Measurements from ENCODE around the gene SOSTDC1. TPM values are rescaled to one million over a fixed set of nuclear protein-coding genes. Genes with fewer than 3 reads are reported as not detected.

SOSTDC1 gene, protein sequence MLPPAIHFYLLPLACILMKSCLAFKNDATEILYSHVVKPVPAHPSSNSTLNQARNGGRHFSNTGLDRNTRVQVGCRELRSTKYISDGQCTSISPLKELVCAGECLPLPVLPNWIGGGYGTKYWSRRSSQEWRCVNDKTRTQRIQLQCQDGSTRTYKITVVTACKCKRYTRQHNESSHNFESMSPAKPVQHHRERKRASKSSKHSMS
- total RNA-seq, result not detected in 2 replicates

DNA sequence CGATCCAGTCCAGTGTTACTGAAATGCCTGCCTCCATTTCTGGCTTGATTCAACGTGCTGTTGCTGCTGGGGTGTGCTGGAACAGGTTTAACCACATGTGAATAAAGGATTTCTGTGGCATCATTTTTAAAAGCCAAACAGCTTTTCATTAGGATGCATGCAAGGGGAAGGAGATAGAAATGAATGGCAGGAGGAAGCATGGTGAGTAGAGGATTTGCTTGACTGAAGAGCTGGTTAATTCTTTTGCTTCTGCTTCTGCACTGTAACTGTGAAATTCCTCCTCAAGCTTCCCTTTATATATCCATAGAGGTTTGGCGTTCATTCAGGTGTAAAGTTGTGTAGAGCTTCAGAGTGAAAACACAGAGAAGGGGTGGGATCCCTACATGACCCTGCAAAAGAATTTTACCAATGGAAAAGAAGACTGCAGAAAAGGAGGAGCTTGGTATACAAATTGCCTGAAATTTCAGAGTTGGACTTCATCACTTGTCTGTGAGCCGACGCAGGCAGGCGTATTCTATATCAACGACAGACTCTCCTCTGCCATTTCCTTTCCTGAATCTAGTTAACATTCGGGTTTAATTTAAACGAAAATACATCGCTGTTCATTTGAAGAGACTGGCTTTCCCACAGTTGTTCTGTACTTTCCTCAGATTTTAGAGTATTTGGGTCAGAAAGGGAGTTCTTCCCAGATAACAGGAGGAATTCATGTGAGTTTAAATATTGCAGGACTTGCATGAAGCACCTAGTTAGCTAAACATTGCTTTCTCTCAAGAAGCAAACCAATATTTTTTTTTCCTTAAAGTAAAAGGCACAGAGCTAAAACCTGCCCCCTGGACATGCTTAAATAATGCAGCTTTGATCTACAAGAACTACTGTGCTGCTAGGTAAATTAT lies at the start of gene SOSTDC1:
TSS of gene SOSTDC1 (minus strand) at position 270 of the 893 bp plus-strand sequence. CDS start at position 200, 70 bp downstream.
- DNase-seq (ENCODE audit: low read depth) (peak; percentile 45), FAIRE-seq (no peak)
- TF ChIP-seq, protein P1, sequence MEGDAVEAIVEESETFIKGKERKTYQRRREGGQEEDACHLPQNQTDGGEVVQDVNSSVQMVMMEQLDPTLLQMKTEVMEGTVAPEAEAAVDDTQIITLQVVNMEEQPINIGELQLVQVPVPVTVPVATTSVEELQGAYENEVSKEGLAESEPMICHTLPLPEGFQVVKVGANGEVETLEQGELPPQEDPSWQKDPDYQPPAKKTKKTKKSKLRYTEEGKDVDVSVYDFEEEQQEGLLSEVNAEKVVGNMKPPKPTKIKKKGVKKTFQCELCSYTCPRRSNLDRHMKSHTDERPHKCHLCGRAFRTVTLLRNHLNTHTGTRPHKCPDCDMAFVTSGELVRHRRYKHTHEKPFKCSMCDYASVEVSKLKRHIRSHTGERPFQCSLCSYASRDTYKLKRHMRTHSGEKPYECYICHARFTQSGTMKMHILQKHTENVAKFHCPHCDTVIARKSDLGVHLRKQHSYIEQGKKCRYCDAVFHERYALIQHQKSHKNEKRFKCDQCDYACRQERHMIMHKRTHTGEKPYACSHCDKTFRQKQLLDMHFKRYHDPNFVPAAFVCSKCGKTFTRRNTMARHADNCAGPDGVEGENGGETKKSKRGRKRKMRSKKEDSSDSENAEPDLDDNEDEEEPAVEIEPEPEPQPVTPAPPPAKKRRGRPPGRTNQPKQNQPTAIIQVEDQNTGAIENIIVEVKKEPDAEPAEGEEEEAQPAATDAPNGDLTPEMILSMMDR (IDR thresholded peaks at IDR 0.05; ENCODE audit: insufficient read depth, low read length, severe bottlenecking), result no peak

DNA sequence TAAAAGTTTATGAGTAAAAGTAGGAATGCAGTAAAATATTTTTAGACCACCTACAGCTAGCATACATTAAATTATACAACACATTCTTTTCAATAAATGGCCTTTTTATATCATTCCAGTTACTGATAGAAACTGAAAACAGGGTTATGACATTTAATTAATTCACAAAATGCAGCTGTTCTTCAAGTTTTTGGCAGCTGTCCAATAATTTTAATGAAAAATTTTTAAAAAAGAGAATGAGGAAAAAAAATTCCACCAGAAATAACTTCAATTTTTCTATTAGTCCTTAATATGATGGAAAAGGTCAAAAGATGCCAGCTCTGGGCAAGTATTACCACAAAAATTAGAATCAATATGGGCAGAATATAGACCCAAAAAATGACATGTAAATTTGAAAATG lies 49.2 kb upstream of the SOSTDC1 start:
- no peaks in the 10 kb centered on the region for H3K27me3 ChIP-seq (ENCODE audit: control insufficient read depth, insufficient read depth, low read length)
- TF ChIP-seq, protein P1 (IDR thresholded peaks at IDR 0.05; ENCODE audit: insufficient read depth, low read length, severe bottlenecking), result no peak
- no peak for DNase-seq (ENCODE audit: low read depth)
- H3K36me3 ChIP-seq (ENCODE audit: control insufficient read depth, insufficient read depth, low read length), result no peaks in the 10 kb centered on the region
- no peak overlapping the region for H3K4me3 ChIP-seq (ENCODE audit: low read depth, low read length)
- no peak for FAIRE-seq

More for the DNA sequence above, at the start of gene SOSTDC1:
- H3K36me3 ChIP-seq (ENCODE audit: control insufficient read depth, insufficient read depth, low read length), result no peaks in the 10 kb centered on the region
- H3K4me3 ChIP-seq (ENCODE audit: low read depth, low read length), result no peak within 1 kb of the TSS
- peaks cover 8% of the 10 kb centered on the region for H3K27me3 ChIP-seq (ENCODE audit: control insufficient read depth, insufficient read depth, low read length)

DNA sequence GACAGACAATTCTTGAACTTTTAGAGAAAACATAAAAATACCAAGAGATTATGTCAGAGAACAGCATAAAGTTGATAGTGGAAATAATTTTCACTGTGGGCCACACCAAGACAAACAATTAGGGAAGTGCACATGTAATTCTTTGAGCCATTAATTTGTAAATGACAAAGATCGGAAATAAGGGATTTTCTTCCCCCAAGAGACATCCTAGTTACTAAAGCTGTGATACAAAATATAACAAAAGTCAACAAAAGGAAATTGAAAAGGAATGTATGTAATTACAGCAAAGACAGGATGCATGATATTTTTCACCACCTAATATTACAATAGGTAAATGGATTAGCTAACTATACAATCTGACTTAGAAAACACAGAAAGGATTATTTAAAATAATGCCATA lies 48.7 kb upstream of the SOSTDC1 start:
- no peak for FAIRE-seq
- H3K27me3 ChIP-seq (ENCODE audit: control insufficient read depth, insufficient read depth, low read length), result no peaks in the 10 kb centered on the region

DNA sequence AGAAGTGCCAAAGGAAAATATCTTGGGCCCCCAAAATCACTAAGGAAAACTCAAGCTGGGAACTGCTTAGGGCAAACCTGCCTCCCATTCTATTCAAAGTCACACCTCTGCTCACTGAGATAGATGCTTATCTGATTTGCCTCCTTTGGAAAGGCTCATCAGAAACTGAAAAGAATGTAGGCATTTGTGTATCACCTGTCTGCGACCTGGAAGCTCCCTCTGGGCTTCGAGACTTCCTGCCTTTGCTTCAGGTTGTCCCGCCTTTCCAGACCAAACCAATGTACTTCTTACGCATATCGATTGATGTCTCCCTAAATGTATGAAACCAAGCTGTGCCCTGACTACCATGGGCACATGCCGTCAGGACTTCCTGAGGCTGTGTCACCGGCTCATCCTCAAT lies 46.6 kb upstream of the SOSTDC1 start:
- TF ChIP-seq, protein P1 (IDR thresholded peaks at IDR 0.05; ENCODE audit: insufficient read depth, low read length, severe bottlenecking), result no peak
- Histone ChIP-seq H3K36me3 (ENCODE audit: control insufficient read depth, insufficient read depth, low read length) (no peaks in the 10 kb centered on the region), H3K4me3 (ENCODE audit: low read depth, low read length) (no peak overlapping the region), H3K27me3 (ENCODE audit: control insufficient read depth, insufficient read depth, low read length) (no peaks in the 10 kb centered on the region)
- DNase-seq (ENCODE audit: low read depth), result no peak
- no peak for FAIRE-seq

More for the DNA sequence above, 48.7 kb upstream of the SOSTDC1 start:
- no peaks in the 10 kb centered on the region for H3K36me3 ChIP-seq (ENCODE audit: control insufficient read depth, insufficient read depth, low read length)
- no peak for DNase-seq (ENCODE audit: low read depth)
- TF ChIP-seq, protein P1 (IDR thresholded peaks at IDR 0.05; ENCODE audit: insufficient read depth, low read length, severe bottlenecking), result no peak
- H3K4me3 ChIP-seq (ENCODE audit: low read depth, low read length), result no peak overlapping the region

- no peak for DNase-seq (ENCODE audit: low read depth)
- Histone ChIP-seq H3K27me3 (ENCODE audit: control insufficient read depth, insufficient read depth, low read length) (no peaks in the 10 kb centered on the region), H3K36me3 (ENCODE audit: control insufficient read depth, insufficient read depth, low read length) (no peaks in the 10 kb centered on the region), H3K4me3 (ENCODE audit: low read depth, low read length) (no peak overlapping the region)
- peak; percentile 85 for FAIRE-seq
- TF ChIP-seq, protein P1 (IDR thresholded peaks at IDR 0.05; ENCODE audit: insufficient read depth, low read length, severe bottlenecking), result no peak
Measured at GRCh38 chr7:16511314-16511713, 45.8 kb upstream of the SOSTDC1 start.
